Ectodermal cell (in vitro differentiated cells): Measurements from ENCODE around the gene AUTS2.

Experiments used
- H3K27ac ChIP-seq: 2 replicates; pipeline ENCODE4 v1.7.0; 2013; ENCODE audit warnings: mild to moderate bottlenecking, low read depth, low read length; ENCODE audit not compliant: insufficient read depth, poor library complexity, severe bottlenecking
- H3K27me3 ChIP-seq: 2 replicates; pipeline ENCODE4 v1.7.0; 2013; ENCODE audit warnings: mild to moderate bottlenecking, low read length; ENCODE audit not compliant: insufficient read depth, control insufficient read depth, poor library complexity, severe bottlenecking
- H3K36me3 ChIP-seq: one replicate; pipeline ENCODE4 v1.7.0; 2013; ENCODE audit warnings: low read length; ENCODE audit not compliant: control insufficient read depth, insufficient read depth
- H3K4me1 ChIP-seq: one replicate; pipeline ENCODE4 v1.7.0; 2013; ENCODE audit warnings: low read length; ENCODE audit not compliant: control insufficient read depth, insufficient read depth
- H3K4me3 ChIP-seq: 2 replicates; pipeline ENCODE4 v1.7.0; 2013; ENCODE audit warnings: low read depth, low read length, control low read depth; ENCODE audit not compliant: insufficient read depth
- H3K9me3 ChIP-seq: 2 replicates; pipeline ENCODE4 v1.7.0; 2013; ENCODE audit warnings: mild to moderate bottlenecking, low read length, moderate library complexity; ENCODE audit not compliant: control insufficient read depth
- WGBS, 2 experiments: methylation state at CpG; one replicate each; pipeline ENCODE4 v1.1.7; 2013; ENCODE audit warnings: missing lambda C conversion rate in 2 of 2; 5-methylcytosine and 5-hydroxymethylcytosine counted together

AUTS2 gene

GRCh38 chr7:70390251-70390650 lies 792.0 kb downstream of the AUTS2 start:
- Histone ChIP-seq H3K27me3 (peaks cover 4% of the 10 kb centered on the region), H3K36me3 (no peaks in the 10 kb centered on the region), H3K4me1 (peaks cover 15% of the 10 kb centered on the region), H3K9me3 (no peaks in the 10 kb centered on the region), H3K4me3 (no peak overlapping the region), H3K27ac (no peak overlapping the region)
- WGBS, 2 experiments, result 100% methylated on average over 1 of the region's 1 CpG

- peaks cover 4% of the 10 kb centered on the region for H3K27me3 ChIP-seq
- no peaks in the 10 kb centered on the region for H3K36me3 ChIP-seq
- 95 to 96% methylated on average over 5 of the region's 5 CpGs for WGBS, 2 experiments
- H3K27ac ChIP-seq, result no peak overlapping the region
- H3K9me3 ChIP-seq, result no peaks in the 10 kb centered on the region
- peaks cover 15% of the 10 kb centered on the region for H3K4me1 ChIP-seq
- no peak overlapping the region for H3K4me3 ChIP-seq
These were observed 794.1 kb downstream of the AUTS2 start for GRCh38 chr7:70392256-70392876.

- Histone ChIP-seq H3K36me3 (no peaks in the 10 kb centered on the region), H3K4me1 (peaks cover 15% of the 10 kb centered on the region), H3K4me3 (no peak overlapping the region), H3K9me3 (no peaks in the 10 kb centered on the region), H3K27me3 (peaks cover 4% of the 10 kb centered on the region), H3K27ac (no peak overlapping the region)
- WGBS, 2 experiments, result 25 to 33% methylated on average over 7 of the region's 7 CpGs
These were observed 794.7 kb downstream of the AUTS2 start for GRCh38 chr7:70392877-70393435.

GRCh38 chr7:70393956-70394355 lies 795.7 kb downstream of the AUTS2 start:
- no peak overlapping the region for H3K4me3 ChIP-seq
- H3K27ac ChIP-seq, result no peak overlapping the region
- H3K9me3 ChIP-seq, result no peaks in the 10 kb centered on the region

GRCh38 chr7:70400829-70401380 lies 802.6 kb downstream of the AUTS2 start:
- Histone ChIP-seq H3K4me3 (no peak overlapping the region), H3K27me3 (no peaks in the 10 kb centered on the region), H3K27ac (no peak overlapping the region), H3K4me1 (no peaks in the 10 kb centered on the region), H3K9me3 (no peaks in the 10 kb centered on the region), H3K36me3 (no peaks in the 10 kb centered on the region)
- 90 to 92% methylated on average over 4 of the region's 4 CpGs for WGBS, 2 experiments

More at GRCh38 chr7:70393956-70394355, 795.7 kb downstream of the AUTS2 start:
- Histone ChIP-seq H3K4me1 (peaks cover 15% of the 10 kb centered on the region), H3K36me3 (no peaks in the 10 kb centered on the region), H3K27me3 (peaks cover 4% of the 10 kb centered on the region)

- H3K4me1 ChIP-seq, result peaks cover 5% of the 10 kb centered on the region
- H3K4me3 ChIP-seq, result no peak overlapping the region
- H3K9me3 ChIP-seq, result no peaks in the 10 kb centered on the region
- no peak overlapping the region for H3K27ac ChIP-seq
- H3K36me3 ChIP-seq, result no peaks in the 10 kb centered on the region
- WGBS, 2 experiments, result 91 to 96% methylated on average over 3 of the region's 3 CpGs
- H3K27me3 ChIP-seq, result no peaks in the 10 kb centered on the region
These were observed 803.8 kb downstream of the AUTS2 start for GRCh38 chr7:70402069-70402468.

- Histone ChIP-seq H3K27me3 (no peaks in the 10 kb centered on the region), H3K36me3 (no peaks in the 10 kb centered on the region), H3K4me3 (no peak overlapping the region), H3K9me3 (no peaks in the 10 kb centered on the region), H3K4me1 (peaks cover 5% of the 10 kb centered on the region), H3K27ac (no peak overlapping the region)
- 89 to 97% methylated on average over 3 to 5 of the region's 5 CpGs for WGBS, 2 experiments
These were observed 807.0 kb downstream of the AUTS2 start for GRCh38 chr7:70405241-70405640.

- no peaks in the 10 kb centered on the region for H3K27me3 ChIP-seq
- H3K9me3 ChIP-seq, result no peaks in the 10 kb centered on the region
- no peak overlapping the region for H3K4me3 ChIP-seq
- no peaks in the 10 kb centered on the region for H3K36me3 ChIP-seq
- H3K4me1 ChIP-seq, result peaks cover 5% of the 10 kb centered on the region
- 94 to 95% methylated on average over 12 of the region's 12 CpGs for WGBS, 2 experiments
- H3K27ac ChIP-seq, result no peak overlapping the region
These were observed 808.1 kb downstream of the AUTS2 start for GRCh38 chr7:70406186-70406949.

GRCh38 chr7:70406950-70407209 lies 808.6 kb downstream of the AUTS2 start:
- no peak overlapping the region for H3K27ac ChIP-seq
- 95 to 96% methylated on average over 4 of the region's 4 CpGs for WGBS, 2 experiments

GRCh38 chr7:70408477-70408876 lies 810.2 kb downstream of the AUTS2 start:
- Histone ChIP-seq H3K27me3 (no peaks in the 10 kb centered on the region), H3K4me1 (peaks cover 5% of the 10 kb centered on the region), H3K9me3 (no peaks in the 10 kb centered on the region), H3K4me3 (no peak overlapping the region), H3K27ac (no peak overlapping the region), H3K36me3 (no peaks in the 10 kb centered on the region)
- WGBS, 2 experiments, result 93% methylated on average over 2 of the region's 2 CpGs

More at GRCh38 chr7:70406950-70407209, 808.6 kb downstream of the AUTS2 start:
- Histone ChIP-seq H3K4me1 (peaks cover 5% of the 10 kb centered on the region), H3K9me3 (no peaks in the 10 kb centered on the region), H3K27me3 (no peaks in the 10 kb centered on the region), H3K4me3 (no peak overlapping the region), H3K36me3 (no peaks in the 10 kb centered on the region)
